ENCODE results near the gene CDNF. TPM values are rescaled to one million over a fixed set of nuclear protein-coding genes. Genes with fewer than 3 reads are reported as not detected.

Gene CDNF
- total RNA-seq, 1 experiment from 2014 or later = not detected

DNA sequence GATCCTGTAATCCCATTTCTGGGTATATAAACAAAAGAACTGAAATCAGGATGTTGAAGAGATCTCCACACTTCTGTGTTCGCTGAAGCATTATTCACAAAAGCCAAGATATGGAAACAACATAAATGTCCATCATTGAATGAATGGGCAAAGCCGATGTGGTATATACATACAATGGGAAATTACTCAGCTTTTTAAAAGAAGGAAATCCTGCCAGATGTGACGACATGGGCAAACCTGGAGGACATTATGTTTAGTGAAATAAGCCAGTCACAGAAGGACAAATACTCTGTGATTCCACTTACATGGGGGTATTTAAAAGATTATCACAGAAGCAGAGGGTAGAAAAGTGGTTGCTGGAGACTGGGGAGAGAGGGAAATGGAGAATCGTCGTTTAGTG, 39.2 kb downstream of the CDNF start:
- DNase-seq (ENCODE audit: low read depth) = no peak

DNA sequence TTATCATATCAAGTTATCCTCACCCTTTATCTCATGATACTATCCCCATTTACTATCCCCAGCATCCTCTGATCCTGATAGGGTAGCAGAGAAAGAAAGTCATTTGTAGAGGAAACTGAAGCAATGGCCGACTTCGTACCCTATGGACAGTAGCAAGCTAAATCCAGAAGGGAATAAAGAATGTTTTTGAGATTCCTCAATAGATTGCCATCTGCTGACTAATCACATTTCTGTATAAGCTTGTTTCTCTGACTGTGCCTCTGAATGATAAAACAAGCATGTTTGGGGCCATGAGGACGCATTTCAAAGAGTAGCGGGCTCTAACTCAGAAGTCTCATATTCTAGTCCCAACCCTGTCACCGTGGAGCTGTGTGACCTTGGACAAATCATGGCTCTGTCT, 49.9 kb downstream of the CDNF start:
- peak; percentile 52 for DNase-seq (ENCODE audit: low read depth)

DNA sequence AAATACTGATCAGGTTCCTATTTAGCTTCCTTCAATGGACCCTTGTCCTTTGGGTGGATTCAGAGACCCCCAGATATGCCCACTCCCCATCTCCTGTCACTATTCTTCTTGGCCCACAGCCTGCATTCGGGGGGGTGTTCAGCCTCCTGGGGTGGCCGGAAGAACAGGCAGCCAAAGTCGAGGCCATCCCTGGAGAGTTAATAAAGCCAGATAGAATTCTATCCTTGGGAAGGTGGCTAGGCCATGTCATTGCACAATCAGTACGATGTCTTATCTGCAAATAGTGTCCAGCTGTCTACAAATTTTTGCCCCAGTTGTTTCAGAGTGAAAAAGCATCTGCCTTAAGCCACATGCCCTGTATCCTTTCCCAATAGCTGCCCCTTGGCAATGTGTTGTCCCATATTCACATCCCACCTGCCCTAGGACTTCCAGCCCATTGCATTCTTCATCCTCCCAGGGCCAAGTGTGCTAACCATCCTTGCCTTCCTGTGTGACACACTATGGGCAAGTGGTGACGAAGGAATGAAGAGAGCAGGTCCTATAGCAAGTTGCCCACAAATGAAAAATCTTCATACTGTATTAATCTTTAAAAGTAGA, 53.3 kb downstream of the CDNF start:
- no peak for DNase-seq (ENCODE audit: low read depth)

GRCh38 chr10:14782691-14783363, 55.0 kb downstream of the CDNF start:
- DNase-seq (ENCODE audit: low read depth) = peak; percentile 98

DNA sequence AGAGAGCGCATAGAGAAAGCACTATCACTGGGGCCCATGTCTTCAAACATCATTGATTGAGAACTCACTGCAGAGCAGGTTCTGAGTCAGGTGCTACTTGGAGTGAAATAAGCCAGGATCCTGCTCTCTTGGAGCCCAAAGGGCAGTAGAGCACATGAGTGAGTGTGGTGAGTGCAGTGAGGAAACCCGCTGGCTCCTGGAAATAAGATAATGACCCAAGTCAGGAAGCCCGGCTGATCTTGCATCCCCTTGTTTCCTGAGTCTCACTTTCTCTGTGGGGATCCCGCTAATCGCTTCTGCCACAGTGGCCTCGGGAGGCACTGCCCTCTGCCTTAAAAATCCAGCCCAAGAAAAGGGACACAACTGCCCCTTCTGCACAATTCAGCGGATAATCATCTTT, 56.1 kb downstream of the CDNF start:
- peak; percentile 50 for DNase-seq (ENCODE audit: low read depth)

DNA sequence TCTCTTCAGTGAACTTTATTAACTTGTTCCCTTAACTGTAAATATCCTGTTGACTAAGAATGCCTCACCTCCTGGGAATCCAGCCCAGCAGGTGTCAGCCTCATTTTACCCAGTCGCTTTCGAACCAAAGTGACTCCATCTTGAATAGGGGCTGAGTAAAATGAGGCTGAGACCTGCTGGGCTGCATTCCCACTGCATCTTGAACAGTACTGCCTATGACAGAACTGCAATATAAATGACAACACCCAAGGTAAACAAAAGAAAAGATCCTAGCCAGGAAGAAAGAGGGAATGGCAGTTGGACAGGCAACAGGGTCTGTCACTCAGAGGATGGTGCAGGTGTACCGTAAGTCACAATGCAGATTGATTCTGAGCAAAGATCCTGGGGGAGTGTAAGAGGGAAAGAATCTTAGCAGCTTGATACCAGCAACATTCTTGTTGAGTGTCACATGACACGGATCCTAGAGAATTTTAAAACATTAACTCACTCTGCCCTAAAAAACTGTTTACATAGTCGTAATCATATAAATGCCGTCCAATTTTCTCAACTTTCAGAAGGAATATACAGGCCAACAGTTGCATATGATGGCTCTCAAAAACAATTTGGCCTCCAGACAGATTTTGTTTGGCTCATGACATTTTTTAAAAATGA, 58.7 kb downstream of the CDNF start:
- peak; percentile 44 for DNase-seq (ENCODE audit: low read depth)

- no peak for DNase-seq (ENCODE audit: low read depth)
Measured at GRCh38 chr10:14776546-14776945, 61.3 kb downstream of the CDNF start.

GRCh38 chr10:14775656-14776055, 62.2 kb downstream of the CDNF start:
- DNase-seq (ENCODE audit: low read depth) = no peak

DNA sequence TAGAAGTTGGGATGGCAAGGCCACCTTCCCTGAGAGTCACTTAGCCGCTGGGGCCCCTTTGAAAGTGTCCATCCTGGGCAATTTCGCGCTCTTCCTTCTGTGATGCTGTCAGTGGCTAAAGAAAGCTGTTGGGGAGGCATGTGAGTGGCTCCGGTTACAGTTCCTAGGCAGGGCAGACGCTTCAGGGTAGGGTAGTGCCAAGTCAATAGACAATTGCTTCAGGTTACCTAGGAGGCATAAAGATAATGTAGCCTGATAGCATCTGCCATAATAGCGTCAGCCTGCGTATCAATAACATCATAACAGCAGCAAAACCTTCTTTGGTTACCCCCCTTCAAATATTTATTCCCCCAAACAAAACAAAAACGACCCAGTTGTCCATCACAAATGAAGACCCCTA, 63.0 kb downstream of the CDNF start, which contains the start of gene FAM107B:
TSS of gene FAM107B (minus strand) at position 101 of the 400 bp plus-strand sequence. CDS start 234 bp downstream, outside the sequence.
- no peak for DNase-seq (ENCODE audit: low read depth)

DNA sequence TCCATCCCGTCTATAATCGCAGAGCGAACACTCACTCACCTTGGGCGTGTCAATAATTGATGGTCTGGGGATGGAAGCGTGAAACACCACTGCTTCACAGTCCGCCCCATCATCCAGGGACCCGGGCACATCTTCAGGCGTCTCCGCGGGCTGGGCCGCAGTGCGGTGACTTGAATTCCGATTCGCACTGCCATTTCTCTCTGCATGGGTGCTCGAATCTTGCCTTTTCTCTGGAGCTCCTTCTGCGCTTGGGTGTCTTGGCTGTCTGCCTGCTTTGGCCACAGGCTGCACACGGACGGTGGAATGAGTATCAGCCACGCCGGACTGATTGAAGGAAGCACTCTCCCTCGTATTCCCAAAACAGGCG, 63.6 kb downstream of the CDNF start:
- no peak for DNase-seq (ENCODE audit: low read depth)

DNA sequence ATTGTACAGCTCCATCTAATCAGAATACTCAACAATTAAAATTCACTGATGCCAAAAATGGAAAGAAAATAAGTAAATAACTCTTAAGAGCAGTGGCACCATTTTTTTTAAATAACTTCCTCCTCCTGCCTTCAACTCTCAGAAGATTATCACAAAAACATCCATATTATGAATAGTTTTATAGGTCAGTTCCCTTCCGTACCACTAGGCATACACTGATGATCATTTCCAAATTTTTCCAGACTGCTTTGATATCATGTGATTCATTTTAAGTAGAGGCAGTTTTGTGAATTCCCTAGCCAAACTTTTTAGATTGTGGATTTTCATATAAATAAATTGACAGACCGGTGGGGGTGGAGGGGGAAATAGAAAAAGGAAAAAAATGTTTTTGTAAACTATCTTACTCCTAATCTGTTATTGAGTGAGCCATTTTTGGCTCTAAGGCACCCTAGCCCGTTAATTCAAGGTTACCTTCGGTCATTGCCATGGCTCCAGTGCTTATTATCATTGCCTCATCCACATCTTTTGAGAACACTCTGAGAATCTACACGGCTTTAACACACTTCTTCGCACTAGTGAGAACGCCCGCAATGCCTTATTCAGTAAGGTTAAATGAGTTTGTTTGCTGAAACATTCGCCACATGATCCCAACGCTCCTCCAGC, 64.2 kb downstream of the CDNF start:
- DNase-seq (ENCODE audit: low read depth) = no peak

- DNase-seq (ENCODE audit: low read depth) = no peak
Measured at GRCh38 chr10:14772399-14772798, 65.4 kb downstream of the CDNF start.

DNA sequence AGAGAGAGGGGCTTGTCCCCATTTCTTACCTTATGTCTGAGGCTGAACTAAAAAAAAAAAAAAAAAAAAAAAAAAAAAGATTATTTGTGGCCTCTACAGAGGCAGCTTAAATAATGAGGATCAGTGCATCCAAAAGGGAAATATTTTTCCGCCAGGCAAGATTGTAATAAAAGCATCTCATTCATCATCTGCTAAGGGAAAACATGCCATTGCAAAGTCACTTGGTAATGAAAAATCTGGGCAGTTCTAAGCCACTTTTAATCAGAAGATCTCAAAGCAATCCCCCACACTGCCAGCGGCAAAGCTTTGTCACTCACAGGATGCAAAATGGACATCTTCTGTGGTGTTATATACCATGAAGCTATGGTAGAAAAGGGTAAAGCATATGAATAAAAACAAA, 66.9 kb downstream of the CDNF start:
- DNase-seq (ENCODE audit: low read depth) = no peak

Other genes starting within 250 kb of the CDNF start
- 33.1 and 39.9 TPM in 2 replicates for gene FAM107B, start 63.1 kb downstream of the CDNF start, total RNA-seq (2014; rRNA removed; shearing (Covaris generic))
- 38.7 and 51.5 TPM in 2 replicates for gene HSPA14, start 269 bp upstream of the CDNF start, total RNA-seq (2014; rRNA removed; shearing (Covaris generic))
- gene MSANTD7, start 269 bp upstream of the CDNF start, total RNA-seq (2014; rRNA removed; shearing (Covaris generic)) = 20.5 and 24.6 TPM in 2 replicates
- gene SUV39H2, start 40.8 kb upstream of the CDNF start, total RNA-seq (2014; rRNA removed; shearing (Covaris generic)) = 37.9 and 48.5 TPM in 2 replicates
- 19.9 and 22.9 TPM in 2 replicates for gene DCLRE1C, start 116.1 kb upstream of the CDNF start, total RNA-seq (2014; rRNA removed; shearing (Covaris generic))
- 1.3 TPM in 1 of 2 replicates, not detected in the other for gene MEIG1, start 121.4 kb upstream of the CDNF start, total RNA-seq (2014; rRNA removed; shearing (Covaris generic))
- gene OLAH, start 205.9 kb upstream of the CDNF start, total RNA-seq (2014; rRNA removed; shearing (Covaris generic)) = not detected in 2 replicates